ENCODE results near the gene PARP15. TPM values are rescaled to one million over a fixed set of nuclear protein-coding genes. Genes with fewer than 3 reads are reported as not detected.

PARP15 gene
- total RNA-seq, 1 experiment from 2014 or later: 0.28 TPM

- Histone ChIP-seq H3K9me3 (replicated peaks) (no peaks in the 10 kb centered on the region), H3K27ac (no peak overlapping the region), H3K27me3 (no peaks in the 10 kb centered on the region), H3K36me3 (no peaks in the 10 kb centered on the region), H3K4me3 (no peak overlapping the region), H3K4me1 (no peaks in the 10 kb centered on the region)
- no peak for DNase-seq
Measured at GRCh38 chr3:122586773-122587485, 9.5 kb downstream of the PARP15 start.

GRCh38 chr3:122587572-122587971 is 10.1 kb downstream of the PARP15 start:
- Histone ChIP-seq H3K4me1 (no peaks in the 10 kb centered on the region), H3K4me3 (no peak overlapping the region), H3K36me3 (no peaks in the 10 kb centered on the region), H3K27ac (no peak overlapping the region), H3K9me3 (replicated peaks) (no peaks in the 10 kb centered on the region), H3K27me3 (no peaks in the 10 kb centered on the region)
- DNase-seq: no peak

DNA sequence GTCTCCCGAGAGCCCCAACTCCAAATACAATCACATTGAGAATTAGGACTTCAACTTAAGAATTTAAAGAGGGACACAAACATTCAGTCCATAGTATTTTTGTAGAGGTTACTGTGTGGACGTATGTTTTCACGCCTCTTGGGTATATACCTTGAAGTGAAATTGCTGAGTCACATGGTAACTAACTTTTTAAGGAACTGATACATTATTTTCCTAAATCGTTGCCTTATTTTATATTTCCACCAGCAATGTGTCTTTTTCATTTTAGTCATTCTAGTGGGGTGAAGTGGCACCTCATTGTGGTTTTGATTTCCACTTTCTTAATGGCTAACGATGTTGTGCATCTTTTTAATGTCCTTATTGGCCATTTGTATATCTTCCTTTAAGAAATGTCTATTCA is 11.8 kb downstream of the PARP15 start:
- Histone ChIP-seq H3K9me3 (replicated peaks) (no peaks in the 10 kb centered on the region), H3K27ac (no peak overlapping the region), H3K27me3 (no peaks in the 10 kb centered on the region), H3K4me3 (no peak overlapping the region), H3K4me1 (no peaks in the 10 kb centered on the region), H3K36me3 (no peaks in the 10 kb centered on the region)
- DNase-seq: no peak

- DNase-seq: no peak
- Histone ChIP-seq H3K4me1 (no peaks in the 10 kb centered on the region), H3K9me3 (replicated peaks) (no peaks in the 10 kb centered on the region), H3K4me3 (no peak overlapping the region), H3K36me3 (no peaks in the 10 kb centered on the region), H3K27ac (no peak overlapping the region), H3K27me3 (no peaks in the 10 kb centered on the region)
Measured at GRCh38 chr3:122590610-122591009, 13.2 kb downstream of the PARP15 start.

DNA sequence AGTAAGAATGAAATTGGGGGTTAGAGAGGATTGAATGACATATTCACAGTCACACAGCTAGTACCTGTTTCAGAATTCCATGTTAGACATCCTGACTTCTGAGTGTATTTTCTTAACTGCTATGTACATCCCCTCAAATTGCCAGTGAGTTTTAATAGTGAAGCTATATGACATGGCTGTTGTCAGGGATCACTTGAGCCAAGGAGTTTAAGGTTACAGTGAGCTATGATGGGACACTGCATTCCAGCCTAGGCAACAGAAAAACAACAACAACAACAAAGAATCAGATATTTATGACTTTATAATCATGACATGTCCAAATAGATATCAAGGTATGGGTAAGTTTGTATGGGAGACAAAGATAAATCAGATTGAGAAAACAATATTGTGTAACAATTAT is 16.6 kb downstream of the PARP15 start:
- no peaks in the 10 kb centered on the region for H3K27me3 ChIP-seq
- DNase-seq: no peak
- no peaks in the 10 kb centered on the region for H3K4me1 ChIP-seq
- H3K4me3 ChIP-seq: no peak overlapping the region
- H3K36me3 ChIP-seq: no peaks in the 10 kb centered on the region
- H3K27ac ChIP-seq: no peak overlapping the region
- no peaks in the 10 kb centered on the region for H3K9me3 ChIP-seq (replicated peaks)

DNA sequence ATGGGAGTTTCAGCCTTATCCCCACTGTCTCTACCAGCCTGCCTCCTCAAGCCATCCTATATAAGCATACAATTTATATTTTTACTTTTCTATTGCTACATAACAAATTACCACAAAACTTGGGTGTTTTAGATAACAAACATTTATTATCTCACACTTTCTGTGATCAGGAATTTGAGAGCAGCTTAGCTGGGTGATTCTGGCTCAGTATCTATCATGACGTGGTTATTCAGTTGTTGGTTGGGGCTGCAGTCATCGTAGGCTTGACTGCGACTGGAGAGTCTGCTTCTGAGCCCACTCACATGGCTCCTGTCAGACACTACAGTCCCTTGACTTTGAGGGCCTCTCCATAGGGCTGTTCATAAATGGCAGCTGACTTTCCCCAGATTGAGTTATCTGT is 20.7 kb downstream of the PARP15 start:
- no peak for DNase-seq
- no peaks in the 10 kb centered on the region for H3K36me3 ChIP-seq
- no peaks in the 10 kb centered on the region for H3K4me1 ChIP-seq
- no peaks in the 10 kb centered on the region for H3K27me3 ChIP-seq
- no peaks in the 10 kb centered on the region for H3K9me3 ChIP-seq (replicated peaks)
- H3K4me3 ChIP-seq: no peak overlapping the region
- no peak overlapping the region for H3K27ac ChIP-seq

DNA sequence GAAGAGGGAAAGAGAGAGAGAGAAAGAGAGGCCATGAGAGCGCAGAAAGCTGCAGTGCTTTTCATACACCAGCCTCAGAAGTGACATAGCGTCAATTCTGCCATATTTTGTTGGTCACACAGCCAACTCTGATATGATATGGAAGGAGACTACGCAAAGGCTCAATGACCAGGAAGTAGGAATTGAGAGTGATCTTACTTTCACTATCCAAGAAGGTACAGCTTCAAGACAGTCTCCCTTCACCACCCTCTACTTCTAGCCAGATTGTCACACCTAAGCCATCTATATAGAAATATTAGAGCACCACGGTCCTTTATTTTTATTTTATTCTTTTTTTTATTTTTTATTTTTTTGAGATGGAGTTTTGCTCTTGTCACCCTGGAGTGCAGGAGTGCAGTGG is 21.1 kb downstream of the PARP15 start:
- Histone ChIP-seq H3K27ac (no peak overlapping the region), H3K4me1 (no peaks in the 10 kb centered on the region), H3K36me3 (no peaks in the 10 kb centered on the region), H3K27me3 (no peaks in the 10 kb centered on the region), H3K4me3 (no peak overlapping the region), H3K9me3 (replicated peaks) (no peaks in the 10 kb centered on the region)
- no peak for DNase-seq

GRCh38 chr3:122602011-122602710 is 24.7 kb downstream of the PARP15 start:
- no peak overlapping the region for H3K27ac ChIP-seq
- H3K4me1 ChIP-seq: no peaks in the 10 kb centered on the region
- no peaks in the 10 kb centered on the region for H3K36me3 ChIP-seq
- H3K4me3 ChIP-seq: no peak overlapping the region
- no peaks in the 10 kb centered on the region for H3K9me3 ChIP-seq (replicated peaks)
- H3K27me3 ChIP-seq: no peaks in the 10 kb centered on the region
- DNase-seq: no peak

- Histone ChIP-seq H3K36me3 (no peaks in the 10 kb centered on the region), H3K4me3 (no peak overlapping the region), H3K9me3 (replicated peaks) (no peaks in the 10 kb centered on the region), H3K4me1 (no peaks in the 10 kb centered on the region), H3K27me3 (no peaks in the 10 kb centered on the region), H3K27ac (no peak overlapping the region)
- no peak for DNase-seq
Measured at GRCh38 chr3:122603056-122603455, 25.6 kb downstream of the PARP15 start.

GRCh38 chr3:122606330-122606729 is 28.9 kb downstream of the PARP15 start:
- Histone ChIP-seq H3K36me3 (no peaks in the 10 kb centered on the region), H3K27me3 (no peaks in the 10 kb centered on the region), H3K27ac (no peak overlapping the region), H3K9me3 (replicated peaks) (no peaks in the 10 kb centered on the region; the same call in 1 of the 2 replicates), H3K4me1 (no peaks in the 10 kb centered on the region; the same call in 1 of the 2 replicates), H3K4me3 (no peak overlapping the region)
- DNase-seq: no peak

- Histone ChIP-seq H3K27me3 (no peaks in the 10 kb centered on the region), H3K27ac (no peak overlapping the region), H3K4me1 (no peaks in the 10 kb centered on the region; the same call in 1 of the 2 replicates), H3K4me3 (no peak overlapping the region), H3K9me3 (replicated peaks) (no peaks in the 10 kb centered on the region; the same call in 1 of the 2 replicates), H3K36me3 (no peaks in the 10 kb centered on the region)
- DNase-seq: no peak
Measured at GRCh38 chr3:122608916-122609315, 31.5 kb downstream of the PARP15 start.

- no peaks in the 10 kb centered on the region for H3K27me3 ChIP-seq
- peak overlapping the region; percentile 29; the same call in 1 of the 2 replicates for H3K4me3 ChIP-seq
- H3K27ac ChIP-seq: peak overlapping the region; percentile 35
- H3K9me3 ChIP-seq (replicated peaks): no peaks in the 10 kb centered on the region; the same call in 1 of the 2 replicates
- no peaks in the 10 kb centered on the region for H3K36me3 ChIP-seq
- no peaks in the 10 kb centered on the region; the same call in 1 of the 2 replicates for H3K4me1 ChIP-seq
- peak in 1 of 2 experiments; percentile 9 for DNase-seq
Measured at GRCh38 chr3:122609798-122610559, 32.5 kb downstream of the PARP15 start.

DNA sequence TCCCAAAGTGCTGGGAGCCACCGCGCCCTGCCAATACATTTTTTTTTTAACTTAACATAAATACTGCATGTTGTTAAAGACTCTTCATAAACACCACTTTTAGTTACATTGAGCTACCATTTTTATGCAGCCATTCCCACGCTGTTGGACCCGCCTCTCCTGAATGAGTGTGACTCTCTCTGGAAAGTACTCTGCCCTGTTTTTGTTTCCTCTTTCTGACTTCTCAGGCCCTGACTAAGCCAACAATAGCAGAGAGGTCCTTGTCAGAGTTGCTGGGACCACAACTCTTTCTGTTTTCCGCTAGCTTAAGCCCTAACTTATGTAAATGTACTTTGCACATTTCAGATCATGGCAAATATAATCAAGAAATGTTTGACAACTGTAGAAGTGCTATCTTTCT is 35.2 kb downstream of the PARP15 start:
- no peak overlapping the region for H3K27ac ChIP-seq
- no peak overlapping the region for H3K4me3 ChIP-seq
- no peaks in the 10 kb centered on the region; the same call in 1 of the 2 replicates for H3K9me3 ChIP-seq (replicated peaks)
- no peaks in the 10 kb centered on the region; the same call in 1 of the 2 replicates for H3K4me1 ChIP-seq
- DNase-seq: no peak
- peaks cover 9% of the 10 kb centered on the region for H3K27me3 ChIP-seq
- no peaks in the 10 kb centered on the region for H3K36me3 ChIP-seq

DNA sequence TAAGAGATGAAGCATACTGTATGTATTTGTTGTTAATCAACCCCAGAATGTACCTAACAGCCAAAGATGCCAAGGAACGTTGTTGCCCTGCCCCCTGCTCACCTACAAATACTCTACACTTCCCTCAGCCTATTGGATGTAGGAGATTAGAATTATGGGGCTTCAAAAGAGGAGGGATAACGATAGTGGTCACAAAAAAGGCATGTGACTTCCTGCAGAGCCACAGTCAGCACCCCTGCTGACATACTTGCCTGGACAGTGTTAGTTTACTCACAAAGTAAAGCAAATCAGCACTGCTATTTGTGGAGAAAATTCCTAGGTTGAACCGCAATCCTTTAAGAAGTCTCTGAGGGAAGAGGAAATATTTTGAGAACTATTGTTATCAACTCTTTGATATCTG is 37.9 kb downstream of the PARP15 start:
- Histone ChIP-seq H3K27me3 (peaks cover 17% of the 10 kb centered on the region), H3K4me1 (no peaks in the 10 kb centered on the region), H3K36me3 (no peaks in the 10 kb centered on the region), H3K9me3 (replicated peaks) (no peaks in the 10 kb centered on the region; the same call in 1 of the 2 replicates), H3K27ac (no peak overlapping the region), H3K4me3 (no peak overlapping the region)
- DNase-seq: no peak

DNA sequence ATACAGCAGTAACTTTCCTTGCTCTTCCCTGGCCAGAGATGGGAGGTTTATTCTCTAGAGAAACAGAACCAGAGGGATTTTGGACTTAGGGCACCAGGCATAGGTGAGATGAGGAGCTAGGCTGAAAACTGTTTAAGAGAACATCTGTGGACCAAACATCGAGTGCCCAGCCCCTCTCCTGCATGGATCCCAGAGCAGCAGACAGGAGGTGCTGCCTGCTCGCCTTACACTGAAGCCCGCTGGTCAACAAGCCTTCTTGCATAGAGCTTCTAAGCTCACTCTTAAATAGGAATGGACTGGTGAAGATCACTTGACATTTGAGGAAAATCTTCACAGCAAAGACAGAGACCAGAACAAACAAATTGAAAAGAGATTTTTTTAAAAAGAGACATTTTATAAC is 41.2 kb downstream of the PARP15 start:
- Histone ChIP-seq H3K4me3 (no peak overlapping the region), H3K27ac (no peak overlapping the region), H3K9me3 (replicated peaks) (no peaks in the 10 kb centered on the region), H3K36me3 (no peaks in the 10 kb centered on the region), H3K27me3 (peaks cover 17% of the 10 kb centered on the region), H3K4me1 (peaks cover 7% of the 10 kb centered on the region)
- DNase-seq: no peak
